ENCODE measurements around the gene UBR3.

DNA sequence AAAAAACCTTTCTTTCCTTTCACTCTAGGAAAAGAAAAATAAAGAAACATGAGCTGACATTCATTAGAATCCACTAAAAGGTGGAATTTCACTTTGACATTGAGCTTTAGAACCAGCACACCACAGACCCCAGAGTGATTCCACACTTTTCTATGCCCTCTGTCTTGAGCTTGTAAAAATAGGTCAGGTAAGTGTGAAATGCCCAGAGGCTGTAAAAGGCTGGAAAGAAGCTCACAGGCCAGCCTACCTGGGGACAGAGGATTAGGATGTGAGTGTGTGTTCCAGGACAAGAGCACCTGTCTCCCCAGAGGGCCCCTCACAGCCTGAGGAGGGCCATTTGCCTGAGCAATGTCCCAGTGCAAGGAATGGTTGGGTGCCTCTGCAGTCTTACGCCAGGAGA, 294.4 kb downstream of the UBR3 start:
- TF ChIP-seq ZNF232 (CRISPR knock-in tag; IDR thresholded peaks at IDR 0.05) (no peak), TCF7 (CRISPR knock-in tag; IDR thresholded peaks at IDR 0.05; ENCODE audit: low read depth) (no peak), ESRRA (CRISPR knock-in tag; IDR thresholded peaks at IDR 0.05; ENCODE audit: borderline replicate concordance) (no peak), JUN (CRISPR knock-in tag; IDR thresholded peaks at IDR 0.05) (no peak), NR3C1 (CRISPR knock-in tag; conservative IDR thresholded peaks at IDR 0.05; ENCODE audit: low read depth) (no peak), NFYB (CRISPR knock-in tag; conservative IDR thresholded peaks at IDR 0.05; ENCODE audit: low read depth) (no peak)
- TF ChIP-seq, protein P1, sequence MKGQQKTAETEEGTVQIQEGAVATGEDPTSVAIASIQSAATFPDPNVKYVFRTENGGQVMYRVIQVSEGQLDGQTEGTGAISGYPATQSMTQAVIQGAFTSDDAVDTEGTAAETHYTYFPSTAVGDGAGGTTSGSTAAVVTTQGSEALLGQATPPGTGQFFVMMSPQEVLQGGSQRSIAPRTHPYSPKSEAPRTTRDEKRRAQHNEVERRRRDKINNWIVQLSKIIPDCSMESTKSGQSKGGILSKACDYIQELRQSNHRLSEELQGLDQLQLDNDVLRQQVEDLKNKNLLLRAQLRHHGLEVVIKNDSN (CRISPR knock-in tag; IDR thresholded peaks at IDR 0.05), result no peak
- TF ChIP-seq, protein P2, sequence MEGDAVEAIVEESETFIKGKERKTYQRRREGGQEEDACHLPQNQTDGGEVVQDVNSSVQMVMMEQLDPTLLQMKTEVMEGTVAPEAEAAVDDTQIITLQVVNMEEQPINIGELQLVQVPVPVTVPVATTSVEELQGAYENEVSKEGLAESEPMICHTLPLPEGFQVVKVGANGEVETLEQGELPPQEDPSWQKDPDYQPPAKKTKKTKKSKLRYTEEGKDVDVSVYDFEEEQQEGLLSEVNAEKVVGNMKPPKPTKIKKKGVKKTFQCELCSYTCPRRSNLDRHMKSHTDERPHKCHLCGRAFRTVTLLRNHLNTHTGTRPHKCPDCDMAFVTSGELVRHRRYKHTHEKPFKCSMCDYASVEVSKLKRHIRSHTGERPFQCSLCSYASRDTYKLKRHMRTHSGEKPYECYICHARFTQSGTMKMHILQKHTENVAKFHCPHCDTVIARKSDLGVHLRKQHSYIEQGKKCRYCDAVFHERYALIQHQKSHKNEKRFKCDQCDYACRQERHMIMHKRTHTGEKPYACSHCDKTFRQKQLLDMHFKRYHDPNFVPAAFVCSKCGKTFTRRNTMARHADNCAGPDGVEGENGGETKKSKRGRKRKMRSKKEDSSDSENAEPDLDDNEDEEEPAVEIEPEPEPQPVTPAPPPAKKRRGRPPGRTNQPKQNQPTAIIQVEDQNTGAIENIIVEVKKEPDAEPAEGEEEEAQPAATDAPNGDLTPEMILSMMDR (IDR thresholded peaks at IDR 0.05), result no peak
- TF ChIP-seq, protein P3, sequence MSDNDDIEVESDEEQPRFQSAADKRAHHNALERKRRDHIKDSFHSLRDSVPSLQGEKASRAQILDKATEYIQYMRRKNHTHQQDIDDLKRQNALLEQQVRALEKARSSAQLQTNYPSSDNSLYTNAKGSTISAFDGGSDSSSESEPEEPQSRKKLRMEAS (CRISPR knock-in tag; IDR thresholded peaks at IDR 0.05), result no peak
- TF ChIP-seq, protein P4, sequence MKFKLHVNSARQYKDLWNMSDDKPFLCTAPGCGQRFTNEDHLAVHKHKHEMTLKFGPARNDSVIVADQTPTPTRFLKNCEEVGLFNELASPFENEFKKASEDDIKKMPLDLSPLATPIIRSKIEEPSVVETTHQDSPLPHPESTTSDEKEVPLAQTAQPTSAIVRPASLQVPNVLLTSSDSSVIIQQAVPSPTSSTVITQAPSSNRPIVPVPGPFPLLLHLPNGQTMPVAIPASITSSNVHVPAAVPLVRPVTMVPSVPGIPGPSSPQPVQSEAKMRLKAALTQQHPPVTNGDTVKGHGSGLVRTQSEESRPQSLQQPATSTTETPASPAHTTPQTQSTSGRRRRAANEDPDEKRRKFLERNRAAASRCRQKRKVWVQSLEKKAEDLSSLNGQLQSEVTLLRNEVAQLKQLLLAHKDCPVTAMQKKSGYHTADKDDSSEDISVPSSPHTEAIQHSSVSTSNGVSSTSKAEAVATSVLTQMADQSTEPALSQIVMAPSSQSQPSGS (CRISPR knock-in tag; IDR thresholded peaks at IDR 0.05; ENCODE audit: borderline replicate concordance, low read depth), result no peak
- TF ChIP-seq, protein P5, sequence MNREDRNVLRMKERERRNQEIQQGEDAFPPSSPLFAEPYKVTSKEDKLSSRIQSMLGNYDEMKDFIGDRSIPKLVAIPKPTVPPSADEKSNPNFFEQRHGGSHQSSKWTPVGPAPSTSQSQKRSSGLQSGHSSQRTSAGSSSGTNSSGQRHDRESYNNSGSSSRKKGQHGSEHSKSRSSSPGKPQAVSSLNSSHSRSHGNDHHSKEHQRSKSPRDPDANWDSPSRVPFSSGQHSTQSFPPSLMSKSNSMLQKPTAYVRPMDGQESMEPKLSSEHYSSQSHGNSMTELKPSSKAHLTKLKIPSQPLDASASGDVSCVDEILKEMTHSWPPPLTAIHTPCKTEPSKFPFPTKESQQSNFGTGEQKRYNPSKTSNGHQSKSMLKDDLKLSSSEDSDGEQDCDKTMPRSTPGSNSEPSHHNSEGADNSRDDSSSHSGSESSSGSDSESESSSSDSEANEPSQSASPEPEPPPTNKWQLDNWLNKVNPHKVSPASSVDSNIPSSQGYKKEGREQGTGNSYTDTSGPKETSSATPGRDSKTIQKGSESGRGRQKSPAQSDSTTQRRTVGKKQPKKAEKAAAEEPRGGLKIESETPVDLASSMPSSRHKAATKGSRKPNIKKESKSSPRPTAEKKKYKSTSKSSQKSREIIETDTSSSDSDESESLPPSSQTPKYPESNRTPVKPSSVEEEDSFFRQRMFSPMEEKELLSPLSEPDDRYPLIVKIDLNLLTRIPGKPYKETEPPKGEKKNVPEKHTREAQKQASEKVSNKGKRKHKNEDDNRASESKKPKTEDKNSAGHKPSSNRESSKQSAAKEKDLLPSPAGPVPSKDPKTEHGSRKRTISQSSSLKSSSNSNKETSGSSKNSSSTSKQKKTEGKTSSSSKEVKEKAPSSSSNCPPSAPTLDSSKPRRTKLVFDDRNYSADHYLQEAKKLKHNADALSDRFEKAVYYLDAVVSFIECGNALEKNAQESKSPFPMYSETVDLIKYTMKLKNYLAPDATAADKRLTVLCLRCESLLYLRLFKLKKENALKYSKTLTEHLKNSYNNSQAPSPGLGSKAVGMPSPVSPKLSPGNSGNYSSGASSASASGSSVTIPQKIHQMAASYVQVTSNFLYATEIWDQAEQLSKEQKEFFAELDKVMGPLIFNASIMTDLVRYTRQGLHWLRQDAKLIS (CRISPR knock-in tag; IDR thresholded peaks at IDR 0.05; ENCODE audit: borderline replicate concordance), result no peak

All from WTC11 (cell line).